Measurements from ENCODE around the gene NUDT16L1.

The NUDT16L1 gene

GRCh38 chr16:4673387-4674046 lies 19.8 kb upstream of the NUDT16L1 start:
- H3K9me3 ChIP-seq (ENCODE audit: low read length) = no peaks in the 10 kb centered on the region

DNA sequence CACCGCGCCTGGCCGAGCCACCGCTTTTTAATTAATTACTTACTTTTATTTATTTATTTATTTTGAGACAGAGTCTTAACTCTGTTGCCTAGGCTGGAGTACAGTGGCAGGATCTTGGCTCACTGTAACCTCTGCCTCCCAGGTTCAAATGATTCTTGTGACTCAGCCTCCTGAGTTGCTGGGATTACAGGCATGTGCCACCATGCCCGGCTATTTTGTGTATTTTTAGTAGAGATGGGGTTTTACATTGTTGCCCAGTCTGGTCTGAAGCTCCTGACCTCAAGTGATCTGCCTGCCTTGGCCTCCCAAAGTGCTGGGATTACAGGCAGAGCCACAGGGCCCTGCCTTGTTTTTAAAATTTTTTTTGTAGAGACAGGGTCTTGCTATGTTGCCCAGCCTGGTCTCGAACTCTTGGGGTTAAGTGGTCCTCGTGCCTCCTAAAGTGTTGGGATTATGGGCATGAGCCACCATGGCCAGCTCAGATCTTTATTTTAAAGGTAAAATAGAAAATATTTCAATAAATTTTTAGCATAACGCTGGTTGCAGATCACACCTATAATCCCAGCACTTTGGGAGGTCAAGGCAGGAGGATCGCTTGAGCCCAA lies 18.3 kb upstream of the NUDT16L1 start:
- Histone ChIP-seq H3K9me3 (ENCODE audit: low read length) (no peaks in the 10 kb centered on the region), H3K4me3 (ENCODE audit: low read length) (no peak overlapping the region), H3K36me3 (ENCODE audit: insufficient read depth, low read length) (peaks cover 36% of the 10 kb centered on the region), H3K27me3 (ENCODE audit: insufficient read depth, low read length) (no peaks in the 10 kb centered on the region), H3K4me1 (ENCODE audit: insufficient read depth, low read length) (no peaks in the 10 kb centered on the region), H2AFZ (ENCODE audit: low read depth, low read length) (no peak overlapping the region)

More at GRCh38 chr16:4673387-4674046, 19.8 kb upstream of the NUDT16L1 start:
- no peak overlapping the region for H2AFZ ChIP-seq (ENCODE audit: low read depth, low read length)
- H3K4me1 ChIP-seq (ENCODE audit: insufficient read depth, low read length) = no peaks in the 10 kb centered on the region
- peaks cover 46% of the 10 kb centered on the region for H3K36me3 ChIP-seq (ENCODE audit: insufficient read depth, low read length)
- H3K4me3 ChIP-seq (ENCODE audit: low read length) = no peak overlapping the region
- H3K27me3 ChIP-seq (ENCODE audit: insufficient read depth, low read length) = no peaks in the 10 kb centered on the region

DNA sequence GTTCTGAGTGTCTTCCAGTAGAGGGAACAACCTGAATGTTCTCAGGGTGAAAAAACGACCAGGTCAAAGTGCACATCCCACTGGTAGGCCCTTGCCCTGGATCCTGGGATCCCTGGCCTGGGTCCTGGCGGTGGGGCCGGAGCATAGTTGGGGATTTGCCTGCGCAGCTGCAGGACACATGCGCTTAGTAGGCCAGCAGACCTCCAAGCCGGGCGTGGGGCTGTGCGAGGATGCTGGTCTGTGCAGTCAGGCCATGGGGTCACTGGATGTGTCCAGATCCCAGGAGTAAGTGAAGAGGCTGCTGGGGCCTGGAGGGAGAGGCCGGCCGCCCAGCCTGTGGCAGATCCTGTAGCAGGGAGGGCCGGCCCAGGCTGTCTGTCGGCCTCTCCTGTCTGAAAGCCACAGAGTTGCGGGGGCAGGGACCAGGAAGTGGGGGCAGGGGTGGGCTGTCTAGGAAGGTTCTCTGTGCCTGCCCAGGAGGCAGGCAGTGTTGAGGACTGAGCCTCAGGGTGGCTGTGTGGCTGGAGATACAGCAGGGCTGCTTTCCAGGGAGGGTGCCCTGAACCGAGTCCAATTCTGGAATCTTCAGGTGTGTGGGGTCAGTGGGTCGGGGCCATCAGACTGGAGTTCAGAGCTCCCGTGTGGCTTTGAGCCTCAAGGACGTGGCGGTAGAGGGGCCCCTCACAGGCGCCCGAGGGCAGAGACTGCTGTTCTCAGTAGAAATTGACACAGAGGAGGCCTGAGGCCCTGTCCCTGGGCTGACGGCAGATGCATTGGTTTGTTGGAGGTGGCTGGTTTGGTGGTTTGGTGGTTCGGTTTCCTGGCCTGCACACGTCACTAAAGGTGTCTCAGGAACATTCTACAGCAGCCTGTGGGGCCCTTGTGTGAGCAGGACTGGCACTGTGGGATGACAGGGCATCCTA lies 17.2 kb upstream of the NUDT16L1 start:
- Histone ChIP-seq H3K9me3 (ENCODE audit: low read length) (no peaks in the 10 kb centered on the region), H3K36me3 (ENCODE audit: insufficient read depth, low read length) (peaks cover 28% of the 10 kb centered on the region), H3K4me1 (ENCODE audit: insufficient read depth, low read length) (no peaks in the 10 kb centered on the region), H2AFZ (ENCODE audit: low read depth, low read length) (no peak overlapping the region), H3K4me3 (ENCODE audit: low read length) (no peak overlapping the region), H3K27me3 (ENCODE audit: insufficient read depth, low read length) (no peaks in the 10 kb centered on the region)

DNA sequence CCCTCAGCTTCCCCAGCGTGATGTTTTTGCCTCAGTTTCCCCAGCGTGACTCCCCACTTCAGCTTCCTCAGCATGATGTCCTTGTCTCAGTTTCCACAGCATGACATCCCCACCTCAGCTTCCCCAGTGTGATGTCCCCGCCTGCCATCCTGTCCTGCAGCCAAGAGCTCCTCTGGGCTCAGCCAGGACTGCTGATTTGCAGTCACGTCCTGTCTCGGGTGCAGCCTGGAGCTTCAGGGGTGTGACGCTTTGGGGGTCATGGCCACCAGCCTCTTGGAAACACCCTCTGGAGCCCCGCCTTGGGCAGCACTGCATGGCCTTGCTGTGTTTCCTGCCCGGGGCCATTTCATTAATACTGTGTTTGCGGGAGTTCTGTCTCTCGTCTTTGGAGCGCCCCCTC lies 16.5 kb upstream of the NUDT16L1 start:
- peaks cover 29% of the 10 kb centered on the region for H3K36me3 ChIP-seq (ENCODE audit: insufficient read depth, low read length)
- no peak overlapping the region for H3K4me3 ChIP-seq (ENCODE audit: low read length)
- H3K4me1 ChIP-seq (ENCODE audit: insufficient read depth, low read length) = no peaks in the 10 kb centered on the region
- no peaks in the 10 kb centered on the region for H3K27me3 ChIP-seq (ENCODE audit: insufficient read depth, low read length)
- H3K9me3 ChIP-seq (ENCODE audit: low read length) = no peaks in the 10 kb centered on the region
- H2AFZ ChIP-seq (ENCODE audit: low read depth, low read length) = no peak overlapping the region

DNA sequence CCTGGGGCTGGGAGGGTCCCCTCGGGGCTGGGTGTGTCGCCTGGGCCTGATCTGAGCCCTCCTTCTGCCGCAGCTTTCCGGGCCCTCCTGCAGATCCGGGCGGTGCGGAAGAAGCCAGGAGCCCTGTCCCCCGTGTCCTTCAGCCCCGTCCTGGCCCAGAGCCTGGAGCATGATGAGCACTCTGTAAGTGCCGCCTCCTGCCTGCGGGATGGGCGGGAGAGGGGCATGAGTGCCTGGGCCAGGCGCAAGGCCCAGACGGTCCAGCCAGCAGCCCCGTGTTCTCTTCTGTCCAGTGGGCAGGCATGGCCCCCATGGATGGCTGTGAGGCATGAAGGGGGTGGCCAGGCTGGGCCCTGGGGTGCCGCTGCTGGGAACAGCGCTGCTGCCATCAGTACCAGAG lies 16.0 kb upstream of the NUDT16L1 start:
- Histone ChIP-seq H3K27me3 (ENCODE audit: insufficient read depth, low read length) (no peaks in the 10 kb centered on the region), H3K4me1 (ENCODE audit: insufficient read depth, low read length) (no peaks in the 10 kb centered on the region), H3K9me3 (ENCODE audit: low read length) (no peaks in the 10 kb centered on the region), H3K4me3 (ENCODE audit: low read length) (no peak overlapping the region), H2AFZ (ENCODE audit: low read depth, low read length) (no peak overlapping the region), H3K36me3 (ENCODE audit: insufficient read depth, low read length) (peaks cover 35% of the 10 kb centered on the region)

GRCh38 chr16:4677994-4678393 lies 15.4 kb upstream of the NUDT16L1 start:
- Histone ChIP-seq H3K36me3 (ENCODE audit: insufficient read depth, low read length) (peaks cover 39% of the 10 kb centered on the region), H3K9me3 (ENCODE audit: low read length) (no peaks in the 10 kb centered on the region)

DNA sequence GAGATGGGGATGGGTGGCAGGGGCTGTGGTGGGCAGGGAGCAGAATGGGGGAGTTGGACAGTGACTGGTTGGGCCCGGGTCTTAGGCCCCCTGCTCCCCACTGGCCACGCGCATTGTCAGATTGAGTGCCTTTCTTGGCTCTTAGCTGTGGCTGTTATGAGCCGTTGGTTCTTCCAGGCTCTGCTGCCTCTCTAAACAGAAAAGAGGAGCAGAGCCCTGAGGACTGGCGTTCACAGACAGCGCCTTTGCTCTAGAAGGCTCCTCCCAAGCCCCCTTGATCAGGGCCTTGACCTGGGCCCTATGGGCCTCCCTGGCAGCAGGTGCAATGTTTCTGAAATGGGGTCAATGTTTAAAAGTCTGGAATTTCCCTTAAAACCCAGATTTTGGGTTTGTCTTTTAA lies 14.8 kb upstream of the NUDT16L1 start:
- Histone ChIP-seq H3K9me3 (ENCODE audit: low read length) (no peaks in the 10 kb centered on the region), H3K36me3 (ENCODE audit: insufficient read depth, low read length) (peaks cover 37% of the 10 kb centered on the region), H3K4me3 (ENCODE audit: low read length) (no peak overlapping the region), H3K4me1 (ENCODE audit: insufficient read depth, low read length) (no peaks in the 10 kb centered on the region), H2AFZ (ENCODE audit: low read depth, low read length) (no peak overlapping the region), H3K27me3 (ENCODE audit: insufficient read depth, low read length) (no peaks in the 10 kb centered on the region)

More at GRCh38 chr16:4677994-4678393, 15.4 kb upstream of the NUDT16L1 start:
- no peaks in the 10 kb centered on the region for H3K27me3 ChIP-seq (ENCODE audit: insufficient read depth, low read length)
- H3K4me1 ChIP-seq (ENCODE audit: insufficient read depth, low read length) = no peaks in the 10 kb centered on the region
- H2AFZ ChIP-seq (ENCODE audit: low read depth, low read length) = no peak overlapping the region
- H3K4me3 ChIP-seq (ENCODE audit: low read length) = no peak overlapping the region

DNA sequence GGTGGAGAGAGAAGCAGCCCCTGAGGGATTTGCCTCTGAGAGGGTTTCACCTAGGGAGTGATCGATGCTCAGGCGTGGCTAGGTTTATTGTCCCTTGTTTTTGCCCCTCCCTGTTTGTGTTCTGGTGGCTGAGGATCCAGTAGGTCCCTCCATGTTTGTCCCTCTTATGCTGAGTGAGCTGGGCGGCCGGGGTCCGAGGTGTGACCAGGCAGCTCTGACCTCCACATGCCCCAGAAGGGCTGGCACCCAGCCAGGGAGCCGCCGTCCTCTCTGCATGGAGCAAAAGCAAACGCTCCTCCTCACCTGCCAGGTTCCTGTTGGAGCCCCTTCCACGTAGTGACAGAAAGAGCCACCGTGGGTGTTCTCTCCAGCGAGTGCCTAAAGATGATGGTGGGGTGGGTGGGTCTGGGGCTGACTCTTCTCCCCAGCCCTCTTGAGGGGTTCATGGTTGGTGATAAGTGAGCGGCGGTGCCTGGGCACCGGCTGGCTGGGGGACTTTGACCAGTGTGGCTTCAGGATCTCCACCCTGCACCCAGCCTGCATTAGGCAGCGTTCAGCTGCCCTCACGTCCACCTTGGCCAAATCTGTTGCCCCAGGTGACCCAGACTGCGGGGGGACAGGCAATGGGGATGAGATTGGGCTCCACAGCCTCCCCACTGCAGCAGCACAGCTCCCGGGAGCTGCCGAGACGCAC lies 14.1 kb upstream of the NUDT16L1 start:
- Histone ChIP-seq H2AFZ (ENCODE audit: low read depth, low read length) (no peak overlapping the region), H3K27me3 (ENCODE audit: insufficient read depth, low read length) (no peaks in the 10 kb centered on the region), H3K4me1 (ENCODE audit: insufficient read depth, low read length) (no peaks in the 10 kb centered on the region), H3K4me3 (ENCODE audit: low read length) (no peak overlapping the region), H3K9me3 (ENCODE audit: low read length) (no peaks in the 10 kb centered on the region), H3K36me3 (ENCODE audit: insufficient read depth, low read length) (peaks cover 41% of the 10 kb centered on the region)

- no peaks in the 10 kb centered on the region for H3K27me3 ChIP-seq (ENCODE audit: insufficient read depth, low read length)
- H3K9me3 ChIP-seq (ENCODE audit: low read length) = no peaks in the 10 kb centered on the region
- no peak overlapping the region for H2AFZ ChIP-seq (ENCODE audit: low read depth, low read length)
- no peaks in the 10 kb centered on the region for H3K4me1 ChIP-seq (ENCODE audit: insufficient read depth, low read length)
- no peak overlapping the region for H3K4me3 ChIP-seq (ENCODE audit: low read length)
- H3K36me3 ChIP-seq (ENCODE audit: insufficient read depth, low read length) = peaks cover 48% of the 10 kb centered on the region
Measured at GRCh38 chr16:4679850-4680636, 13.3 kb upstream of the NUDT16L1 start.

GRCh38 chr16:4680673-4681470 lies 12.5 kb upstream of the NUDT16L1 start:
- no peak overlapping the region for H3K4me3 ChIP-seq (ENCODE audit: low read length)
- H3K4me1 ChIP-seq (ENCODE audit: insufficient read depth, low read length) = no peaks in the 10 kb centered on the region
- no peaks in the 10 kb centered on the region for H3K27me3 ChIP-seq (ENCODE audit: insufficient read depth, low read length)
- H3K9me3 ChIP-seq (ENCODE audit: low read length) = no peaks in the 10 kb centered on the region
- no peak overlapping the region for H2AFZ ChIP-seq (ENCODE audit: low read depth, low read length)
- H3K36me3 ChIP-seq (ENCODE audit: insufficient read depth, low read length) = peaks cover 55% of the 10 kb centered on the region

DNA sequence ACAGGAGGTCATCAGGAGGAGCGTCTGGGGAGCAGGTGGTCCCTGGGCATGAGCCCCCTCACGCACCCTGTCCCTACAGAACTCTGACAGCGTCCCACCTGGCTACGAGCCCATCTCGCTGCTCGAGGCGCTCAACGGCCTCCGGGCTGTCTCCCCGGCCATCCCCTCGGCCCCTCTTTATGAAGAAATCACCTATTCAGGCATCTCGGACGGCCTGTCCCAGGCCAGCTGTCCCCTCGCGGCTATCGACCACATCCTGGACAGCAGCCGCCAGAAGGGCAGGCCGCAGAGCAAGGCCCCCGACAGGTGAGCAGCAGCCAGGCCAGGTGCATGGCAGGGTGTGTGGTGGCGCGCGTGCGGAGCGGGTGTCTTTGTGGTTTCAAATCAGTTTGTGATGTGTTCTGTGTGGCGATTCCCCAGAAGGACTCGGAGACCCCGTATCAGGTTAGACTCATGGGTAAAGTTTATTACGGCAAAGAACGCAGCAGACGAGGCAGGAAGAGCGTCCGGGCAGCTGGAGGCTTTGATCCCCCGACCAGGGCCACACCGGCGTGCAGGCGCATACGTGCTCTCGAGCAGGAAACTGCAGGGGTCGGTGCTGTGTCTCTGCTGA lies 11.8 kb upstream of the NUDT16L1 start:
- Histone ChIP-seq H3K36me3 (ENCODE audit: insufficient read depth, low read length) (peaks cover 61% of the 10 kb centered on the region), H3K9me3 (ENCODE audit: low read length) (no peaks in the 10 kb centered on the region), H2AFZ (ENCODE audit: low read depth, low read length) (no peak overlapping the region)

More for the DNA sequence above, 11.8 kb upstream of the NUDT16L1 start:
- Histone ChIP-seq H3K27me3 (ENCODE audit: insufficient read depth, low read length) (no peaks in the 10 kb centered on the region), H3K4me1 (ENCODE audit: insufficient read depth, low read length) (no peaks in the 10 kb centered on the region), H3K4me3 (ENCODE audit: low read length) (no peak overlapping the region)
